Amniotic epithelial cell (primary cell): ENCODE results near the gene AANAT.

Source experiments
- DNase-seq: peaks from one replicate; pipeline ENCODE4 v3.0.0-alpha.2; 2010; ENCODE audit warnings: low read depth

AANAT gene

DNA sequence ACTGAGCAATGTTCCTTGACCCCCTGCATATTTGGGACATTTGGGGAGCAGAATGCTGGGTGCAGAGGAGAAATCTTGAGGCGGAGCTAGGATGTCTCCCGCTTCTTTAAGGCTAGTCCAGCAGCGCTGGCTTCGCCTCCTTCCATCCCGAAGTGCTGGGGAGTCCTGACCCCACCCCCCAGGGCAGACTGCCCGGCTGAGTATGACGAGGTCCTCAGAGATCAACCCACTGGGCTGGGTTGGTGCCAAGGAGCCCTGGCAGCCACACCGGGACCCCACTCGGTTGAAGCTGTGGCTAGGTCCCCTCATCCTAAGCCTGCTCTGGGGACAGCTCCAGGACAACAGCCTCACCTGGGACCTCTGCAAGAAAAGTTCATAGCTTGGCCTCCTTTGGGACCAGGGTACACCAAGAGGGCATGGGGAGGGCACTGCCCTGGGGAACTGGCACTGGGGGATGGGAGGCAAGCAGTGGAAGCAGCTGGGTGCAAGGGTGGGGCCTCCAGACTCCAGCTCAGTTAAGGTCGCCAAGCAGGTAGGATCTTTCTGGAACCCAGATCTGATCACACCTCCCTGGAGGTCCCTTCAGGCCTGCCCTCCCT lies 22.8 kb downstream of the AANAT start:
- DNase-seq = no peak

DNA sequence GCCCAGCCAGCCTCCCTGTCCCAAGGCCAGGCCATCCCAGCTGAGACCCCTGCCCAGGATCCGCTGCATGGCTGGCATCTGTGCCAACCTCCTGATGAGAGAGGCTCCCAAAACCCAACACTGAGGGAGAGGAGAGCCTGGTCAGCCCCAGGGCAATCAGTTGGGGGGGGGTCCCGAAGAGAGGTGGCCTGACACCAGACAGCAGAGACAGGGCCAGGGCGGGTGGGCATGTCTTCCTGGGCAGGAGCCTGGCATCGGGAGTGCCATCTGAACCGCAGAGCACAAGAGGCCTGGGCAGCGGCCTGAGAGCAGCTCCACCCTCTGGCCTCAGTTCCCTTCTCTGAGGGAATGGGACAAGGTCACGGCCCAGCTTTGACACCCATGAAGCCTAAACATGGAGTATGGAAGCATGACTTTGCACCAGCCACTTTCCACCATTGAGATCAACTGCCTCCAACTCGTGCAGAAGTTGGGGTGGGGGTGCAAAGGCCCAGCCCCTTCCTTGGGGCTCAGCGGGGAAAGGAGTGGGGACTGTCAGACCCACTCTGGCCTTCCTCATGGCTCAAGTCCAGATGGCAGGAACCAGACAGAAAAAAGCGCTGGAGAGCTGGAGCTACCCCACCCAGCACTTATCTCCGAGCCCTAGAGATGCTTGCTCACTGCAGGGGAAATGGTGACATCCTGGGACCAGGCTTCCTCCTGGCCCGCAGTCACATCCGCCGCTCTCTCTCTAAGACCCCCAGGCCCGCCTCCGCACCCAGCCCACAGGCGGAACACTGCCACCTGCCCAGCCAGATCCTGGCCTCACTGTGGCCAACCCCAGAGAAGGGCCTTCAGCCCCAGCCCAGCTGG lies 24.1 kb downstream of the AANAT start:
- no peak for DNase-seq

DNA sequence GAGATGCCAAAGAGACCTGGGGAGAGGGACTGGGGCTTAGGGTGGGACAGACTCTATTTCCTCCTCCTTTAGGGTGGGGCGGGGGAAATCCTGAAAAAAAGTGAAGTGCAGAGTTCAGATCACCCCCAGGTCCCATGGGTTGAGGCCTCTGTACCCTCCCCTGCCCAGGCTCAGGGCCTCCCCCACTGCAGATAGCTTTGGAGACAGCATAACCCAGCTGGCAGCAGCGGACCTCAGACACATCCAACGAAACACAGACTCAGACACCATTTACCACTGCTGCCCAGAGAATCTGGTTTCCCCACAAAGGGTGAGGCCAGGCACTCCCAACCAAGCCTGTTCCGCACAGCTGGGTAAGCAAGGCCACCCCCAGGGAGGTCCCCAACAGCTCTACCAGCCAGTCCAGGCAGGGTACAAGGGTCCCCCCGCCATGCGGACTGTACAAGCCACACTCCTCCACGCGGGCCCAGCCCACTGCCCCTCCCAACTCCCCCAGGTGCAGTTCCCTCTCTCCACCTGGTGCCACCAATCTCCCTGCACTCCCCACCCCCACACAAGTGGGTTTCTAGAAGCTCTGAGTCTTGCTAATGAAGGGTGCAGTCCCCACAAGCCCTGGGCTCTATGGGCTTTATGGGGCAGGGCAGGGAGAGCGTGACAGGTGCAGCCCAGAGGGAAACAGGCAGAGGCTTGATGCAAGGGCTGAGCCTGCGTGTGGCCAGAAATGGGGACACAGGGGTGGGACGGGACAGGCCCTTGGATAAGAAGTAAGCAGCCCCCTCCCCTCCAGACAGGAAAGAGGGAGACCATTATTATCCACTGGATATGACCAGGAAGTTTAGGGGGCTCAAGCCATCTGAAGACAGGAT lies 25.0 kb downstream of the AANAT start:
- DNase-seq = no peak

DNA sequence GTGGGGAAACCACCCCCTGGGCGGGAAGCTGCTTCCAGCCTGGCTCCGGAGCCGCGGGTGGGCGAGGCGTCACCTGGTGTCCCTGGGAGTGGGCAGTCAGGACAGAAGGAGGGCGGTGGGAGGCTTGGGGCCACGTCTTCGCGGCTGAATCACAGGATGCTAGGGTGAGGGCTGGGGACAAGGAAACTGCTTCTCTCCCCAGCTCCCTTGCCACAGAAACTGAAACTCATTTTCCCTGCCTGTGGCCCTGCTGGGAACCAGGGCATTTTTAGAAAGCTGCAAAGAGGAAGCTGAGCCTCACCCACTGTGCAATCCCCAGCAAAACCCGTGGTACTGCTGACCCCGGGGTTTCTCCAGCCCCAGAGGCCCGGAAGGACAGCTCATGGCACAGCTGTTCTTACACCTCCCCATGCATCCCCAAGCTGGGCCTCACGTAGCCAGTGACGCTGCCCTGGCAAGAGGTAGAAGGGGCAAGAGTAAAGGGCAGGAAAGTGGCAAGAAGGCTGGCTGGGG lies 25.6 kb downstream of the AANAT start:
- peak; percentile 78 for DNase-seq

DNA sequence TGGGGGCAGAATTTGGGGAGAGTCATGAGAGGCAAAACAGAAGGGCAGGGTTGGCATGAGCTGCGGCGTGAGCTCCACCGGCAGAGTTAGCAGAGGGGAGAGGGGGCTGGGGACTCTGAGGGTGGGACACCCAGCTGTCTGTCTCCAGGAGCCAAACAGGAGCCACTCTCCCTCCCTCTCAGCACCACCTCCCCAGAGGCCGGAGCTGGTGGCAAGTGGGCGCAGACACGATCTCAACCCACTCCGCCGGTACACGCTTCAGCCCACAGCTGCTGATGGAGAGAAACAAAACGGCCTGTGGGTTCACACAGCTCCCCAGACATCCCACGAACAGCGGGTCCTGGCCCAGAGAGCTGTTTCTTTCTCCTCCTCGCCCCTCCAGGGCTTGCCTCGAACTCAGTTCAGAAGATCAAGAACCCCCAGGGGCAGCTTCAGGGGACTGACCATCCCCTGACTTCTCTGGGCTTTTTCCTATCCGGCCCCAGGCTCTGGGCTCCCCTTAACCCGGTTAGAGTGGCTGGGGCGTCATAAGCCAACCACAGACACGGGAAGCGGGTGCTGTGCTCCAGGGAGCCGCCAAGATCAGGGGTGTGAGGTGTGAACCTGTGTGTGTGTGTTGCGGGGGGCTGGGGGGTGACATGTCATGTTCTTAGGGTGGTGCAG lies 26.2 kb downstream of the AANAT start:
- DNase-seq = no peak

DNA sequence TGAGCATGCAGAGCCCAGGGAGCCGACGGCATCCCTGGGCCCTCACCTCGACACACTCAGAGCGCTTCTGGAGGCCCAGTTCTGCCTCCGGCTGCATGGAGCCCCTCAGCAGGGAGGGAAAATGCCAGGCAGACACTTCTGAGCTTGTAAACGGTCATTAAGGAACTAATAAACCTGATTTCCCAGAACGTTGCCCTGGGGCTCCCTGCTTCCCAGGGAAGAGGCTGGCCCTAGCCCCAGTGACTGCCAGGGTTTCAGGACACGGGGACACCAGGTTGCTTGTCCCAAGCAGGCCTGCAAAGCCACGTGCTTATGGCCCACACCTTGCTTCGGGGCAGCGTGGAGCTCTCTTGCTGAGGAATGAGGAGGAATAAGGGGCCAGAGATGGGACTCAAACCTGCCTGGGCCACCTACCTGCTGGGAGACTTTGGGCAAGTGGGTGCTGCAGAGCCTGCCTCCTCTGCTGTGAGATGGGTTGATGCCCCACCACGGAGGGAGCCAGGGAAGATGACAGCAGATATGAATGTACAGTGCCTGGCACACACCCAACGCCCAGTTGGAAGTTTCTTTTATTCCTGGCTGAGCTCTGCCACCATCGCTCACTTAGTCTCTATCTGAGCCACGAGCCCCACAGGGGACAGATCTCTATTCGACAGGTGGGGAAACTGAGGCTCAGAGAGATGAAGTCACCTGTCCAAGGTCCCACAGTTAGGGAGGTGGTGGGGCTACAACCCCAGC lies 28.4 kb downstream of the AANAT start:
- no peak for DNase-seq

DNA sequence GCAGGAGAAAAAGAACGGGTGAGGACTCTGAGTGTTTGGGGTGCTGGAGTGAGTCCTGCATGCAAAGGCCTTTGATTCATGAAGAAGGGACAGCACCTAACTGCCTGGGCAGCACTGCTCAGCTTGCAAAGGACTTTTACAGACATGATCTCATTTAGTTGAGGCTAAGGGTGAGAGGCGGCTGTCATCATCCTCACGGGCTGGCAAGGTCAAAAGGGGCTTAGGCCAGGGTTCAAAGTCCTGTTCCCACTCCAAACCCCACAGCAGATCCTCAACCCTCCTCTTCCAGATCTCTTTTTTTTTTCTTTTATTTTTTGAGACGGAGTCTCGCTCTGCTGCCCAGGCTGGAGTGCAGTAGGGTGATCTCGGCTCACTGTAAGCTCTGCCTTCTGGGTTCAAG lies 29.1 kb downstream of the AANAT start:
- DNase-seq = no peak

DNA sequence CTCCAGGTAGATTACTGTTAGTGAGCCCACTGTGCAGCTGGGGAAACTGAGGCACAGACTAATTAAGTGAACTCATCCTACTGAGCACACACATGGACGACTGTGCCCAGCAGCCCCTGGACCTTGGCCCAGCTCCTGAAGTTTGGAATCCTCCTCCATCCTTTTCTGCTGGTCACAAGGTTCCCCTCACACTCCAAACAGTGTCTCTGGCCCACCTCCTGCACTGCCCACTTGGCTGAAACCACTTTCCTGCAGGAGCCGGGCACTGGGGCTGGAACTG lies 30.2 kb downstream of the AANAT start:
- DNase-seq = no peak

DNA sequence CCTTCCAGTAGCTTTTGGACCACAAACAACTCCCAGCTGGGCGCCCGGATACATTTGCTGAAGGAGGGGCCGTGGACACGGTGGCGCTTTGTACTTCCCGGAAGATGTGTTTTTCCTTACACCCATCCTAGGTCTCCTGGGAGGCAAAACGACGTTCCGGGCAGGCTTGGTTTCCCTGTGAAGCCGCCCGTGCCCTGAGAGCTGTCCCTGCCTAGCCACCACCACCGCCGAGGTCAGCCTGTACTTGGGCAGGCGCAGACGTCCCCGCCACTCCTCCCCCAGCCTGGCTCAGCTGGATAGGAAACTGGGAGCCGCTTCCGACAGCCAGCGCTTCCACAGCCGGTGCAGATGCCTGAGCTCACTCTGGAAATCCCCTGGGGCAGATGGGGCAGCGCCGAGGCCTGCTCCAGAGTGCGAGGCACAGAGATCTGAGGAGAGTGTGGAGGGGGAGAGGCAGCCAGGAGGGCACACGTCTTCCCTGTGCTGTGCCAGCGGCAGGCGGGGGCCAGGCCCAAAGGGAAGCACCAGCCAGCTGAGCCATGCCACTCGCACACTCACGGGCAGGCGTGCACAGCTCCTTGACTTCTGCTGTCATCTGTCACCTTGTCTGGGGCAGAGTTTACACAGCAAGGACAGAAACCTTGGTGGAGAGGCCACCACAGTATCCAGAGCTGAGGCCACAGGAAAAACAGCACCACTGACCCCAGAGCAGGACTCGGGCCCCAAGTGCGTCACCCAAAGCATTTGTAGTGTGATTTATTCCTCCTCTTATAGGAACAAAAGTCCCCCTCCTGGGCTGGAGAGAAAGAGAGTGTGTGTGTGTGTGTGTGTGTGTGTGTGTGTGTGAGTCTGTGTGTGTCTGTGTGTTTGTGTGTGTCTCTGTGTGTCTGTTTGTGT lies 30.8 kb downstream of the AANAT start:
- peak; percentile 80 for DNase-seq

DNA sequence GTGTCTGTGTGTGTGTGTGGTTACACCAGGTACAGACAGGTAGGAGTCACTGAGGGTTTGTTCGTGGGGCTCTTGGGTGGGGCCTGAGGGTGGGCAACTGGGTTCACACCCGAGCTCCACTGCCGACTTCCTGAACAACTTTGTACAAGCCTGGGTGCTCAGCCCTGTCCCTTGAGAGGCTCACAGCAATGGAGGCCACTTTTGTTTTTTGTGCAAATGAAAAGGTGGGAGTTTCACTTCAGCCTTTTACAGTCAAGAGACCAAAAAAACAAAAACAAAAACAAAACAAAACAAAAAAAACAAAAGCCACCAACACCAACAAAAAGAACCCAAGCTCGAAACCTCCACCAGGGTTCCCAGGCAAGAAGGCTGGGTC lies 31.5 kb downstream of the AANAT start:
- DNase-seq = no peak

DNA sequence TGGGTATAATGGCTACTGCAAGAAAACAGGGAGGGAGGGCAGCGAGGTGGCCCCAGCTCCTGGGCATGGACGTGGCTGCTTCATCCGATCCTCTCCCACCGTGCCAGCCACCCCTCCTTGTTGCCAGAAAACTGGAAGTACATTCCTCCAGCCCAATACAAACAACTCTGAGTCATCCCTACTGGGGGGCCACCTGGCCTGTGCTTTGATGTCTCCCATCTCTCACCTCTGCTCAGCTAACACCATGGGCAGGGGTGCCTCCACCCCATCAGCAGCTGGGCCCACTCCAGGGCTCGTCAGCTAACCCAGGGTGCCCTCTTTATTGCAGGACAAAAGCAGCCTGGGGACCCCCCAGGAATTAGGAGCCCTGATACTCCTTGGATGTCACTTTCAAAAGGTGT lies 31.9 kb downstream of the AANAT start:
- DNase-seq = peak; percentile 19

DNA sequence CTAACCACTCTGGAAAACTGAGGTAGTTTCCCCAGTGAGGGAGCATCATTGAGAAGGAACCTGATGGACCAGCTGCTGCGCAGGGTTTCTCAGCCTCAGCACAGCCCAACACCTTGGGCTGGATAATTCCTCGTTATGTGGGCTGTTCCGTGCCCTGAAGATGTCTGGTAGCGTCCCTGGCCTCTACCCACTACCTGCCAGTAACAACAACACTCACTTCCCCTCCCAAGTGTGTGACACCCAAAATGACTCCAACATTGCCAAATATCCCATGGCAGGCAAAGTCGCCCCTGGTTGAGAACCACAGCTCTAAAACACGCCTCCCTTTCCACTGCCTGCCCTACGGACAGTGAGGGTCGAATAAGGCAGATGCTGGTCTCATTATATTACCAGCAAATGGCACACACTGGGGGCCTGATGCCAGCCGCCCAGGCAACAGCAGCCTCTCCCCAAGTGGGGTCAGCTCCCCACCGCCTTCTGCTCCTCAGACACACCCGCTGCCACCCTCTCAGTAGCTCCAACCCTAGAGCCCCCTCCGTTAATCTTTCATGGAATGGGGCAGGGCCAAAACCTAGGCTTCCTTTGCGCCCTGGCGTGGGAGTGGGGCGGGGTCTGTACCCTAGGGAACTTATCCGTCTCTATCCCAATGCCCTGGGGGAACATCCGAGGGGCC lies 32.8 kb downstream of the AANAT start:
- no peak for DNase-seq

DNA sequence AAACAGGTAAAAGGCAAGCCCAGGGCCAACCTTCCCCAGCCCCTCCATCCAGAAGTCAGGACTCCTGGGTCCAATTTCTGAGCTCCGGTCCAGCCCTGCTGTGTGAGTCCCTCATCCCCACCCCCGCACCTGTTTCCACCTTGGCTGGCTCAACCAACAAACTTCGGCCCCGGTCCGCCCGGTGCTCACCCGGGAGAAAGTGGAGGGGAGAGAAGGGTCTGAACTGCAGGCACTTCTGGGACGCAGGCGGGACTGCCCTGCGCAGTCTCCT lies 33.3 kb downstream of the AANAT start:
- no peak for DNase-seq

DNA sequence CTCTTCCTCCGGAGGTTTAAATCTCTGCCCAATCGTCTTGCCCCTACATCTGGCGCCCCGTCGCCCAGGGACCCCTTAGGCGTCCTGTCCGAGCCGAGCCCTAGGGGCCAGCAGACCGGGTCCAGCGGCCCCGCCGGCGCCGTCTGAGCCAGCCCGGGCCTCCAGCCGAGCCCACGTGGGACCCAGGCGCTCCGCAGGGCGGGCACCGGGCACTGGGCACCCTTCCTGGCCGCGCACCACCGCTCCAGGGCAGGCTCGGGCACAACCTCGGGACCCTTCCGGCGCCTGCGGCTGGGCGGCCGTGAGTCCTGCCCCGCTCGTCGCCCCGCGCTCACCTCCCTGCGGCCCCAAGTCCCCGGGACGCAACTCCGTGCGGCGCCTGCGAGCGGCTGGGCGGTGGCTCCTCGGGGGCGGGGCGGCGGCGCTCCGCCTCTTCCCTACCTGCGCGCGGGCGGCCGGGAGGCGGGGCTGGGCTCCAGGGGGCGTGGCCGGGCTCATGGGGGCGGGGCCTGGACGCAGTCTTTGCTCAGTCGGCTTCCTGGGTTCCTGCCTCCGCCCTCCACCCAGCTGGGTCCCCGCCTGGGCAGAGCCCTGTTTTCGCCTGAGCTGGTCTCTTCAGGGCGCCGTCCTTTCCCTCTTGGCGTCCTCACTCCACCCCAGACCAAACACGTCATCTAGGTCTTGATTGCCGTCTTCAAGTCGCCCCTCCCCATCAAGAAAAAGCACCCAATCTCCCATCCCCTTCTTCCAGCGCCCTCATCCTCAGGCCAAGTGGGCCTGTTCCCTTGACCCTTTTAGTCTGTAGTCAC lies 33.8 kb downstream of the AANAT start, which contains the start of gene RHBDF2:
Gene RHBDF2 (minus strand): TSS at position 406 of the 809 bp plus-strand sequence. CDS start 19,899 bp downstream, outside the sequence.
- DNase-seq = peak; percentile 50

DNA sequence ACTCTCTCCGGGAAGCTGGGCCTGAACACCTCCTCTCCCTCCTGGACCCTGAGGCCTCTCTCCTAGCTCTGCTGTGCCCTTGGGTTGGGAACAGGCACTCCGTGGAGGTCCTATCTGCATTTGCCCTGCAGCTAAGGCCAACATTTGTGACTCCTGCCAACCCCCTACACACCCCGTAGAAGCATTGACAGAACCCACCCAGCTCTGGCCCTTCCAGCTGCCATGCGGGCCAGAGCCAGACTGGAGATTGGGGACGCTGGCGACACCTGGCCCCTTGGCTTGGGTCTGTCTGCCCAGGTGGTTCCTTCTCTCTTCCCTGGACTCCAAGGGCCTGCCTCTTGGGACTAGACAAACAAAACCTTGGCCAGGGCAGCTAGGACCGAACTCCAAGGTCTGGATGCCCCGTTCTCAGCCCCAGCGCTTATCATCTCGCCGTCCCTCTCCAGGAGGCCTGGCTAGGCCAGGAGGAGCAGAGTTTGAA lies 34.5 kb downstream of the AANAT start:
- DNase-seq = no peak

DNA sequence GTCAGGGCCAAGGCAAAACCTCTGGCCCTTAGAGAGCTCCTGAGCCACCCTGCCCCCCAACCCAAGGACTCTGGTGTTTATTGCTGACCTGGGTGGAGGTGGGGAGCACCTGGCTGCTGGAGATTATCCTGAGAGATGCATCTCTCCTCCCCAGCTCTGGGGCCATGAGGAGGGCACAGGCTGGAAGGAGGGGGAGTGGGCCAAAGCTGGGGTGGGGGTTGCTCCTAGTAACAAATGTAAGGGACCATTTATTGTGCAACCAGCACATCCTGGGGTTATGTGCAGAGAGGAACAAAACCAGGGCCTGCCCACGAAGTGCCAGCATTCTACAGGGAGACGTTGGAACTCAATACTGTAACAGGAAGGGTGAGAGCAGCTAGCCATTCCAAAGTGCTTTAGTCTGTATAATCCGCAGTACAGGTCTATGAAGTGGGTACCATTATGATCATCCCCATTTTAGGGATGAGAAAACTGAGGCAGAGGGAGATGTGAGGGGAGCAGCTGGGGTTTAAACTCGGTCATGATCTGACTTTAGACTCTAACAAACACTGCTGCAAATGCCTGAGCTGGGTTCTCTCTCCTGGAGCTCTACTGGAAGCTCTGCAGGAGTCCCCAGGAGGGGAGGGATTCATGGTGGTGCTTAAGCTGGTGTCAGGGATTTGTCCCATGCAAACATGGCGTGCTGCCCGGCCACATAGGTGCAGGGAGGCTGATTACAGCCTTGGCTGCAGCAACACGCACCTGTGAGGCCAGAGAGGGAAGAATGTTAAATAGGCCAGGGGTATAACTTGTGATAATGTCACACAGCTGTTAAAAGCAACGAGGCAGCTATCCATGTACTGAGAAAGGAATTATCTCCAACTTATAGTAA lies 35.2 kb downstream of the AANAT start:
- no peak for DNase-seq

DNA sequence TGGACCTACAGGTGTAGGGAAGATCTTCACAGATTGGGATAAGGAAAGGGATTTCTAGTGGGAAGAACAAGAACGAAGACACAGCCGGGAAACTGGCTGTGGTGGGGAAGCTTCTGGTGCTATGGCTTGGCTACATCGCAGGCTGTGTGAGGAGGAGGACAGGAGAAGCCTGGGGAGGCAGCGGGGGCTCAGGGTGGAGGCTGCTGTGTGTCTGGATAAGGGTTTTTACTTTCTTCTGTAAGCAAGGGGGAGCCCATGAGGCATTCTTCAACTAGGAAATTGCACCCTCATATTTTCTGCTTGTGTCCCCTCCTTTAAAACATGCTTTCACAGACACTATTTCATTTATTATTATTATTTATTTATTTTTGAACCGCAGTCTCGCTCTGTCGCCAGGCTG lies 36.7 kb downstream of the AANAT start:
- DNase-seq = no peak
